GM21717 (cell line): Measurements from ENCODE around the gene WAC.

Source experiments
- ATAC-seq: cut with Tn5 transposase; IDR thresholded peaks from one replicate; pipeline ENCODE4 v1.9.1; 2021; ENCODE audit warnings: mild to moderate bottlenecking, moderate library complexity; ENCODE audit not compliant: unreplicated experiment

WAC gene

DNA sequence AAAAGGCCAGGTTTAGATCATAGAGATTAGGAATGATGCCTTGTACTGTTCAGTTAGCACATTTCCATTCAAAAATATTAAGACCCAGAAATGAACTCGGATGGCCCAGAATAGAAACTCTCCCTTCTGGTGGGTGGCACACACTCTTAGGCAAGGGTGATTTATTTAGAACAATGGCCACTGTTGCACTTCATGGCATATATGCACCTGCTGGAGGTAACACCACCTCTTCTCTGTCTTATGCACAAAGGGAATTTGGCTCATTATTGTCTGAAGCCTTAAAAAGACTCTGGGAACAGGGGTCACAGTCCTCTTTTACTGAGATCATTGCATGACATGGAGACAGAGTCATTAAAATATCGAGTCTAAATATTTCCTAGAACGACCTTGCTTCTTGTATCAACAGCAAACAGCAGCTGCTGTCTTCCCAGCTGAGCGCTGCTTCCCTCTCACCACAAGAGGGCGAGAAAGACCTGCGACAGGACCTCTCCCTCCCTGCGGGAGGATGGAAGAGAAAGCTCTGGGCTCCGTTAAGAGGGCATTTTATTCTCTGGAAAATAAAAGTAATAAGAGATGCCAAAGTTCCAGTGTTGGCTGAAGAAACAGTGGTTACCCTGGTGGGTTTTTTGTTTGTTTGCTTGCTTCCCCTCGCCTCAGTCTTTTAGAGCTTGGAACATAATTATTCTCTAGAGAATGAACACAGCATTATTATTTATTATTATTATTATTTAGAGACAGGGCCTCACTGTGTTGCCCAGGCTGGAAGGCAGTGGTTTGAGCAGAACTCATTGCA lies 130.9 kb downstream of the WAC start:
- ATAC-seq = peak; percentile 83

DNA sequence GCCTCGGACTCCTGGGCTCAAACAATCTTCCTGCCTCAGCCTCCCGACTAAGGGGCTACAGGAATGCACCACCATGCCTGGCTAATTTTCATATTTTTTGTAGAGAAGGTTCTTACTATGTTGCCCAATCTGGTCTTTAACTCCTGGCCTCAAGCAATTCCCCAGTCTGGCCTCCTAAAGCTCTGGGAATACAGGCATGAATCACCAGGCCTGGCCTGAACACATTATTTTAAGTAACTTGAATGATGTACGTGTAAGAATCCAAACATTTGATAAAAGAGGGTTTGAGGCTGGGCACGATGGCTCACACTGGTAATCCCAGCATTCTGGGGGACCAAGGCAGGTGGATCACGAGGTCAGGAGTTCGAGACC lies 131.4 kb downstream of the WAC start:
- ATAC-seq = no peak

DNA sequence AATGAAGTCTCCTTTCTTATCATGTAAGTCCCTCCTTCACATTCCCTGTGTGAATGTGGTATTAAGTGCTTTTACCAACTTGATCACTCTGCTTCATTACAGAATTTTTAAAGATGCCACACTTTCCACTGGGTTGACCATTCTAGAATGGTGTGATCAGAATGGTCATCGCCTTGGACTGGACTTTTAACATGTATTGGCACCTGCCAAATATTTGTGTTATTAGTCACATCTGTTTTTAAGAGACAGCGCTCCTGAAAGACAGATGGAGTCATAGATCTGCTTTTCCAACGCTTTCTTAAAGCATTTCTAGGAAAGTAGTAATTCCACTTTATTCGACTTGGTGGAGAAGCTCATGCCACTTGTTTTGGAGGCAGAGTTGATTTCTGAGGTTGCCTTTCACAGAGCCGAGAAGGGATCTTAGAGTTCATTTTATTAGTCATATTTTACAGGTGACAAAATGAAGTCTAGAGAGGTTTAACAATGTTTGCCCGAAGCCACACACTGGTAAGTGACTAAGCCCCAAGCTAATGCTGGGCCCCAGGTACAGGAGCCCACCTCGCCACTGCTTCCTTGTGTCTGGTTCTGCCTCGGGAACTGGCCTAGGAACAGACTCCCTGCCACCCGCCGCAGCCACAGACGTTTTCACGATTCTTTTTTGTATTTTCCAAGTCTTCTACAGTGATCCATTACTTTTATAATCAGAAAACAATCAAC lies 134.0 kb downstream of the WAC start:
- no peak for ATAC-seq

GRCh38 chr10:28668363-28669226 lies 135.7 kb downstream of the WAC start:
- no peak for ATAC-seq

GRCh38 chr10:28669227-28670173 lies 136.6 kb downstream of the WAC start:
- ATAC-seq = no peak
